ENCODE results near the gene TESK2. TPM values are rescaled to one million over a fixed set of nuclear protein-coding genes. Genes with fewer than 3 reads are reported as not detected.
"Not testable (repeated sequence)": the region's sequence is repeated elsewhere in the genome, so short reads cannot be mapped to it uniquely, and the experiment has no call there.

TESK2 gene
- total RNA-seq, 1 donor from 2014 or later = 13.5 TPM

- peak; percentile 88 to 99 for TF ChIP-seq POLR2A (IDR thresholded peaks at IDR 0.05)
- peak in 1 of 3 experiments; percentile 10 for TF ChIP-seq CTCF (IDR thresholded peaks at IDR 0.05)
- TF ChIP-seq POLR2AphosphoS5 (IDR thresholded peaks at IDR 0.05; ENCODE audit: insufficient read depth in 1 of 2, low read depth in 1 of 2) = peak; percentile 93 to 100
- peak in 1 of 2 donors; percentile 99 for DNase-seq (ENCODE audit: extremely low spot score in 2 of 2)
- Histone ChIP-seq H3K27me3 (no peaks in the 10 kb centered on the region), H3K4me3 (peak within 1 kb of the TSS; percentile 88 to 95), H3K9me3 (no peaks in the 10 kb centered on the region), H3K4me1 (peaks cover 43% of the 10 kb centered on the region), H3K36me3 (peaks cover 0 to 15% of the 10 kb centered on the region in 2 donors), H3K27ac (peak within 1 kb of the TSS; percentile 99)
- intact Hi-C loops (cut with DNase I) = loop anchor here (5.0 kb wide), 1 partner anchor 46 kb away; no protein-coding TSS in a partner anchor
Observed at GRCh38 chr1:45521413-45522323, 30.7 kb upstream of the TESK2 start, which contains the start of gene PRDX1. Gene PRDX1 (minus strand): TSS chr1:45521884. CDS start chr1:45519043, 2,841 bp downstream.

- intact Hi-C loops (cut with DNase I) = loop anchor here (5.0 kb wide), 1 partner anchor 48 kb away; no protein-coding TSS in a partner anchor
- H3K4me1 ChIP-seq = peaks cover 53% of the 10 kb centered on the region
- peak overlapping the region in 1 of 2 donors; percentile 11 for H3K4me3 ChIP-seq
Observed at GRCh38 chr1:45519774-45520173, 28.8 kb upstream of the TESK2 start.

GRCh38 chr1:45518910-45519309 lies 27.9 kb upstream of the TESK2 start:
- H3K4me3 ChIP-seq = no peak overlapping the region
- peaks cover 4 to 41% of the 10 kb centered on the region in 2 donors for H3K36me3 ChIP-seq
- intact Hi-C loops (cut with DNase I) = no loop called here
- H3K27me3 ChIP-seq = no peaks in the 10 kb centered on the region
- no peaks in the 10 kb centered on the region for H3K9me3 ChIP-seq
- H3K27ac ChIP-seq = no peak overlapping the region
- DNase-seq (ENCODE audit: extremely low spot score in 2 of 2) = no peak
- TF ChIP-seq CTCF (IDR thresholded peaks at IDR 0.05) (no peak), POLR2A (IDR thresholded peaks at IDR 0.05) (no peak), POLR2AphosphoS5 (IDR thresholded peaks at IDR 0.05; ENCODE audit: insufficient read depth in 1 of 2, low read depth in 1 of 2) (no peak)
- peaks cover 53% of the 10 kb centered on the region for H3K4me1 ChIP-seq

More at GRCh38 chr1:45519774-45520173, 28.8 kb upstream of the TESK2 start:
- H3K9me3 ChIP-seq; H3K27me3 ChIP-seq; H3K27ac ChIP-seq; DNase-seq (ENCODE audit: extremely low spot score in 2 of 2): not testable (repeated sequence)
- H3K36me3 ChIP-seq = peaks cover 4 to 32% of the 10 kb centered on the region in 2 donors

- H3K9me3 ChIP-seq; H3K27me3 ChIP-seq; DNase-seq (ENCODE audit: extremely low spot score in 2 of 2); H3K27ac ChIP-seq; intact Hi-C loops (cut with DNase I); H3K4me3 ChIP-seq: not testable (repeated sequence)
- Histone ChIP-seq H3K36me3 (peaks cover 4 to 46% of the 10 kb centered on the region in 2 donors), H3K4me1 (peaks cover 53% of the 10 kb centered on the region)
Observed at GRCh38 chr1:45518366-45518765, 27.4 kb upstream of the TESK2 start.

GRCh38 chr1:45516465-45516864 lies 25.5 kb upstream of the TESK2 start:
- intact Hi-C loops (cut with DNase I) = no loop called here
- no peaks in the 10 kb centered on the region for H3K27me3 ChIP-seq
- peaks cover 4 to 65% of the 10 kb centered on the region in 2 donors for H3K36me3 ChIP-seq
- DNase-seq (ENCODE audit: extremely low spot score in 2 of 2) = no peak
- H3K4me1 ChIP-seq = peaks cover 45% of the 10 kb centered on the region
- TF ChIP-seq CTCF (IDR thresholded peaks at IDR 0.05) = no peak
- TF ChIP-seq POLR2A (IDR thresholded peaks at IDR 0.05) = no peak
- no peak for TF ChIP-seq POLR2AphosphoS5 (IDR thresholded peaks at IDR 0.05; ENCODE audit: insufficient read depth in 1 of 2, low read depth in 1 of 2)
- no peak overlapping the region for H3K27ac ChIP-seq
- H3K4me3 ChIP-seq = no peak overlapping the region
- H3K9me3 ChIP-seq = no peaks in the 10 kb centered on the region

- Histone ChIP-seq H3K4me3 (no peak overlapping the region), H3K36me3 (peaks cover 4 to 69% of the 10 kb centered on the region in 2 donors), H3K4me1 (peaks cover 45% of the 10 kb centered on the region), H3K27ac (no peak overlapping the region), H3K9me3 (no peaks in the 10 kb centered on the region), H3K27me3 (no peaks in the 10 kb centered on the region)
- intact Hi-C loops (cut with DNase I) = no loop called here
- no peak for DNase-seq (ENCODE audit: extremely low spot score in 2 of 2)
- TF ChIP-seq CTCF (IDR thresholded peaks at IDR 0.05) (no peak), POLR2AphosphoS5 (IDR thresholded peaks at IDR 0.05; ENCODE audit: insufficient read depth in 1 of 2, low read depth in 1 of 2) (no peak), POLR2A (IDR thresholded peaks at IDR 0.05) (no peak)
Observed at GRCh38 chr1:45516036-45516435, 25.1 kb upstream of the TESK2 start.

- H3K9me3 ChIP-seq; H3K27me3 ChIP-seq; DNase-seq (ENCODE audit: extremely low spot score in 2 of 2); H3K4me3 ChIP-seq; intact Hi-C loops (cut with DNase I); H3K27ac ChIP-seq: not testable (repeated sequence)
- peaks cover 4 to 90% of the 10 kb centered on the region in 2 donors for H3K36me3 ChIP-seq
- peaks cover 29% of the 10 kb centered on the region for H3K4me1 ChIP-seq
Observed at GRCh38 chr1:45513532-45514260, 22.7 kb upstream of the TESK2 start.
